Measurements from ENCODE around the gene OR4F15. TPM values are rescaled to one million over a fixed set of nuclear protein-coding genes. Genes with fewer than 3 reads are reported as not detected.

OR4F15 gene
- total and polyA plus RNA-seq, 2 donors (not counting 1 experiment from before 2014, with no cell fraction given): not detected

GRCh38 chr15:101810456-101810855, 1.5 kb upstream of the OR4F15 start:
- no peak for TF ChIP-seq EZH2 (IDR thresholded peaks at IDR 0.05; ENCODE audit: borderline replicate concordance, insufficient read depth, low read depth, low read length, poor library complexity, severe bottlenecking)
- TF ChIP-seq CTCF (IDR thresholded peaks at IDR 0.05): no peak
- no peaks in the 10 kb centered on the region for H3K9me3 ChIP-seq (ENCODE audit: control extremely low read depth in 1 of 3, control insufficient read depth in 2 of 3, insufficient read depth in 1 of 3, low read length in 2 of 3)
- no peak for ATAC-seq (ENCODE audit: low read depth)
- H3K36me3 ChIP-seq (replicated peaks in 1 of 2; ENCODE audit: control extremely low read depth in 1 of 2, control insufficient read depth in 1 of 2, extremely low read depth in 1 of 2, insufficient read depth in 2 of 2, low read length in 1 of 2): no peaks in the 10 kb centered on the region
- no peak overlapping the region for H2AFZ ChIP-seq (ENCODE audit: insufficient read depth, low read depth, low read length, poor library complexity, severe bottlenecking)
- H3K9ac ChIP-seq (ENCODE audit: low read length): no peak overlapping the region
- no peak overlapping the region for H3K27ac ChIP-seq (ENCODE audit: low read length in 2 of 2)
- H3K4me1 Mint-ChIP-seq: no peaks in the 10 kb centered on the region
- H4K20me1 ChIP-seq (ENCODE audit: control insufficient read depth, insufficient read depth, low read length, poor library complexity, severe bottlenecking): no peaks in the 10 kb centered on the region
- peaks cover 0 to 3% (median 0%) of the 10 kb centered on the region in 4 experiments for H3K27me3 ChIP-seq (replicated peaks in 1 of 4; ENCODE audit: control extremely low read depth in 1 of 4, control insufficient read depth in 3 of 4, insufficient read depth in 4 of 4, low read length in 3 of 4)
- POLR2A ChIA-PET: no interaction called here
- WGBS (ENCODE audit: insufficient coverage): no CpG with 5 or more reads among the region's 1 CpG
- DNase-seq: no peak
- no peaks in the 10 kb centered on the region for H3K79me2 ChIP-seq (ENCODE audit: control insufficient read depth, insufficient read depth, low read length)
- peaks cover 36% of the 10 kb centered on the region for H3K27me3 Mint-ChIP-seq
- CTCF ChIA-PET: no interaction called here
- no peaks in the 10 kb centered on the region for H3K4me1 ChIP-seq (ENCODE audit: control insufficient read depth in 2 of 2, insufficient read depth in 2 of 2, low read length in 2 of 2)
- no peaks in the 10 kb centered on the region for H3K9me3 Mint-ChIP-seq (ENCODE audit: insufficient read depth)
- H3K4me3 ChIP-seq (ENCODE audit: control extremely low read depth in 1 of 5, extremely low read depth in 1 of 5, insufficient read depth in 1 of 5, low read depth in 2 of 5, low read length in 4 of 5): no peak overlapping the region
- H3K4me3 Mint-ChIP-seq: no peak overlapping the region
- no peak overlapping the region for H3K27ac Mint-ChIP-seq
- intact Hi-C loops (cut with micrococcal nuclease): no loop called here
- H3K4me2 ChIP-seq (replicated peaks; ENCODE audit: low read depth, low read length, poor library complexity, severe bottlenecking): no peak overlapping the region

GRCh38 chr15:101810876-101811275, 1.1 kb upstream of the OR4F15 start:
- no peak for ATAC-seq (ENCODE audit: low read depth)
- CTCF ChIA-PET: no interaction called here
- WGBS (ENCODE audit: insufficient coverage): no CpG with 5 or more reads among the region's 3 CpGs
- Histone ChIP-seq H3K4me3 (ENCODE audit: control extremely low read depth in 1 of 5, extremely low read depth in 1 of 5, insufficient read depth in 1 of 5, low read depth in 2 of 5, low read length in 4 of 5) (no peak overlapping the region), H2AFZ (ENCODE audit: insufficient read depth, low read depth, low read length, poor library complexity, severe bottlenecking) (no peak overlapping the region), H3K27me3 (replicated peaks in 1 of 4; ENCODE audit: control extremely low read depth in 1 of 4, control insufficient read depth in 3 of 4, insufficient read depth in 4 of 4, low read length in 3 of 4) (peaks cover 0 to under 1% (median 0%) of the 10 kb centered on the region in 4 experiments), H4K20me1 (ENCODE audit: control insufficient read depth, insufficient read depth, low read length, poor library complexity, severe bottlenecking) (no peaks in the 10 kb centered on the region), H3K79me2 (ENCODE audit: control insufficient read depth, insufficient read depth, low read length) (no peaks in the 10 kb centered on the region), H3K4me2 (replicated peaks; ENCODE audit: low read depth, low read length, poor library complexity, severe bottlenecking) (no peak overlapping the region), H3K9ac (ENCODE audit: low read length) (no peak overlapping the region), H3K4me1 (ENCODE audit: control insufficient read depth in 2 of 2, insufficient read depth in 2 of 2, low read length in 2 of 2) (no peaks in the 10 kb centered on the region), H3K36me3 (replicated peaks in 1 of 2; ENCODE audit: control extremely low read depth in 1 of 2, control insufficient read depth in 1 of 2, extremely low read depth in 1 of 2, insufficient read depth in 2 of 2, low read length in 1 of 2) (no peaks in the 10 kb centered on the region), H3K27ac (ENCODE audit: low read length in 2 of 2) (no peak overlapping the region), H3K9me3 (ENCODE audit: control extremely low read depth in 1 of 3, control insufficient read depth in 2 of 3, insufficient read depth in 1 of 3, low read length in 2 of 3) (no peaks in the 10 kb centered on the region)
- POLR2A ChIA-PET: no interaction called here
- Mint-ChIP-seq H3K4me1 (no peaks in the 10 kb centered on the region), H3K9me3 (ENCODE audit: insufficient read depth) (no peaks in the 10 kb centered on the region), H3K4me3 (no peak overlapping the region), H3K27me3 (peaks cover 37% of the 10 kb centered on the region), H3K27ac (no peak overlapping the region)
- no peak for TF ChIP-seq EZH2 (IDR thresholded peaks at IDR 0.05; ENCODE audit: borderline replicate concordance, insufficient read depth, low read depth, low read length, poor library complexity, severe bottlenecking)
- TF ChIP-seq CTCF (IDR thresholded peaks at IDR 0.05): no peak
- intact Hi-C loops (cut with micrococcal nuclease): no loop called here
- no peak for DNase-seq
